Measurements from ENCODE around the gene ZNF398.

DNA sequence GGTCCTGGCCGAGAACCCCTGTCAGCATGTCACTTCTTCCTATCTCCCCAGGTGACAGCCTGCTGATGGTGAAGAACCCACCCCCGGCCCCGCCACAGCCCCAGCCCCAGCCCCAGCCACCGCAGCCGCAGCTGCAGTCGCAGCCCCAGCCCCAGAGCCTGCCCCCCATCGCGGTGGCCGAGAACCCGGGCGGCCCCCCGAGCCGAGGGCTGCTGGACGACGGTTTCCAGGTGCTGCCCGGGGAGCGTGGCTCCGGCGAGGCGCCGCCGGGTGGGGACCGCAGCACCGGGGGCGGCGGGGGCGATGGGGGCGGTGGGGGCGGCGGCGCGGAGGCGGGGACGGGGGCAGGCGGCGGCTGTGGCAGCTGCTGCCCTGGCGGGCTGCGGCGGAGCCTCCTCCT is 76.5 kb downstream of the ZNF398 start:
- TF ChIP-seq, protein P1, sequence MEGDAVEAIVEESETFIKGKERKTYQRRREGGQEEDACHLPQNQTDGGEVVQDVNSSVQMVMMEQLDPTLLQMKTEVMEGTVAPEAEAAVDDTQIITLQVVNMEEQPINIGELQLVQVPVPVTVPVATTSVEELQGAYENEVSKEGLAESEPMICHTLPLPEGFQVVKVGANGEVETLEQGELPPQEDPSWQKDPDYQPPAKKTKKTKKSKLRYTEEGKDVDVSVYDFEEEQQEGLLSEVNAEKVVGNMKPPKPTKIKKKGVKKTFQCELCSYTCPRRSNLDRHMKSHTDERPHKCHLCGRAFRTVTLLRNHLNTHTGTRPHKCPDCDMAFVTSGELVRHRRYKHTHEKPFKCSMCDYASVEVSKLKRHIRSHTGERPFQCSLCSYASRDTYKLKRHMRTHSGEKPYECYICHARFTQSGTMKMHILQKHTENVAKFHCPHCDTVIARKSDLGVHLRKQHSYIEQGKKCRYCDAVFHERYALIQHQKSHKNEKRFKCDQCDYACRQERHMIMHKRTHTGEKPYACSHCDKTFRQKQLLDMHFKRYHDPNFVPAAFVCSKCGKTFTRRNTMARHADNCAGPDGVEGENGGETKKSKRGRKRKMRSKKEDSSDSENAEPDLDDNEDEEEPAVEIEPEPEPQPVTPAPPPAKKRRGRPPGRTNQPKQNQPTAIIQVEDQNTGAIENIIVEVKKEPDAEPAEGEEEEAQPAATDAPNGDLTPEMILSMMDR (IDR thresholded peaks at IDR 0.05), result no peak
- no peak for TF ChIP-seq POLR2A (IDR thresholded peaks at IDR 0.05)

All from uterus (tissue), 2 donors.